ENCODE data around the gene ZMIZ1. TPM values are rescaled to one million over a fixed set of nuclear protein-coding genes. Genes with fewer than 3 reads are reported as not detected.

ZMIZ1 gene
- total RNA-seq, 1 donor from 2014 or later = 14.7 TPM

- no peak for DNase-seq (ENCODE audit: low read depth in 2 of 2)
Measured at GRCh38 chr10:79260811-79261740, 192.3 kb downstream of the ZMIZ1 start.

GRCh38 chr10:79262131-79262530 is 193.4 kb downstream of the ZMIZ1 start:
- DNase-seq (ENCODE audit: low read depth in 2 of 2) = no peak

DNA sequence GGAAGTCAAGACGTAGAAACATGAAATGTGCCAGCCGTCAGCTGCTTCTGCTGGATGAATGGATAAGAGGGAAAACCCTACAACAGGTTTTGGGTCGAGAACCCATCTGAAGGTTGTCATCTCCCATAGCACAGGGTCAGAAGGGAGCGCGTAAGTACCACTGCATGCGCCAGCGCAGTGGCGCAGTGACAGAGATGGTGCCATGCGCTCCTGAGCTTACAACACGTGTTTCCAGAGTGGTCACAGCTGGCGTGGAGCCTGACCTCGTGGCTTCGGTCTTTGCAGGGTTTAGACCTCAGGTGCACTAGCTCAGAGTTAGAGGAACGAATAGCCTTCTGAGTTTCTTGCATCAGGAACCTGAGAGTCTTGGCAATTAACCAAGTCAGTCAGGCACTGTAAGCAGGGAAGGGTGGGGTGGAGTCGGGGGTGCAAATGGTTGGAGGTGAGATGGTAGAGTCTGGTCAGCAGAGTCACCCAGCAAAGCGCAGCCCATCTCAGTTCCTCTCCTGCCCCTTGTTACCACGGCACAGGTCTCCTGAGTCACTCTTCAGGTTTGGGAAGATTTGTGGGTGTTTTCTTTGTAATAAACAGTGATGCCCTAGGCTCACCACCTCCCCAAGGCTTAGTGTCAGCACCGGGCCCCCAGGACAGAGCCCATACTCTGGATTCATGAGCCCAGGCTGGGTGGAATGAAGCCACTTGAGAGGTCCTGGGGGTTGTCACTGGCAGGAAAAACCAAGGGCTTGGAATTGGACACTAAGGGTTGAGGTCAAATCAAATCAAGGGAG is 194.4 kb downstream of the ZMIZ1 start:
- no peak for DNase-seq (ENCODE audit: low read depth in 2 of 2)

GRCh38 chr10:79263939-79264338 is 195.2 kb downstream of the ZMIZ1 start:
- DNase-seq (ENCODE audit: low read depth in 2 of 2) = no peak

DNA sequence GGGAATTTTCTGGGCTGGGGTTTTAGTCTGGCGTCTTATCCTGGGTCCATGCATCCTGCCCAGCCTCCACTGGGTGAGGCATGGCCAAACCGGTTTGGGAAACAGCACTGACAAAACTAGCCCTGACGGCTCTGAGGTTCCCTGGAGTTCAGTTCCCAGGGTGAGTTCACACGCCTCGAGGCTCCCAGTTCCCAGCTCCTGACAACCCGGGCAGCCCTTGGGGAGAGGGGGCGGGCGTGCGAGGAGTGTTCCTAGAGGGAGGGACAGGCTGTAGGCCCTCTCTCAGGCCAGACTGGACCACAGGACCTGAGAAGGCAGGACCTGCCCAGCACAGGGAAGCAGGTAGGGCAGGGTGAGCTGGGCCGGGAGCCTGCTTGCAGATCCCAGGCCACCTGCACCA is 196.2 kb downstream of the ZMIZ1 start:
- peak in 1 of 2 donors; percentile 47 for DNase-seq (ENCODE audit: low read depth in 2 of 2)

DNA sequence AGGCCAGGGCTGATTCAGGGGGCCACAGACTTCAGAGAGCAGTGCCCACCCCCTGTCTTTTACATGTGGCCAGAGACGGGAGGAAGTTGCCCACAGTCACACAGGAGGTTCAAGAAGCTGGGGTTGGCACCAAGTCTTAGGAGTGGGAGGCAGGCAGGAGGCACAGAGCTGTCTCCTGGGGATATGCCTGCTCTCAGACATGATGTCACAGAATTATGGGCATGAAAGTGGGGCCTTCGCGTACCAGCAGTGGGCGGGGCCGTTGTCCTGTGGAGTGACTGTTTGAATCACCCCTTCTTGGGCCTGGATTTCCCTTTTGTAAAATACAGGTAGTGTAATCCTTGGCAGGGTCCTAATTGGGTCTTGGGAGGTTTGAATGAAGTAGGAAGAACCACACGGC is 197.3 kb downstream of the ZMIZ1 start:
- peak in 1 of 2 donors; percentile 39 for DNase-seq (ENCODE audit: low read depth in 2 of 2)

- DNase-seq (ENCODE audit: low read depth in 2 of 2) = peak; percentile 89 to 96
Measured at GRCh38 chr10:79266543-79267312, 198.0 kb downstream of the ZMIZ1 start.

DNA sequence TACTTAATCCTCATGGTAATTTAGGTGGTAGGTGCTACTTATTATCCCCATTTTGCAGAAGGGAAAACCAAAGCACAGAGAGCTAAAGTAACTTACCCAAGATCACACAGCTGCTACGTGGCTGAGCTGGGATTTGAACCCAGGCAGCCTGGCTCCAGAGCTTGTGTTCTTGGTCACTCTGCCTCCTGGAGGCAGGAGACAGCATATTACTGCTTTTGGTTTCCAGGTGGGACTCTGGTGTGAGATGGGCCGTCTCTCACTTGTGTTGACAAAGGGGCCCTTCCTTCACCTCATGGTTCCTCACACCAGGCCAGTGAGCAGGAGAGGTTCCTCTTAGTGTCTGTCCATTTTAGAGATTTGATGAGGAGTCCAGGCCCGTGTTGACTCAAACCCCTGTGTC is 198.7 kb downstream of the ZMIZ1 start:
- DNase-seq (ENCODE audit: low read depth in 2 of 2) = no peak

DNA sequence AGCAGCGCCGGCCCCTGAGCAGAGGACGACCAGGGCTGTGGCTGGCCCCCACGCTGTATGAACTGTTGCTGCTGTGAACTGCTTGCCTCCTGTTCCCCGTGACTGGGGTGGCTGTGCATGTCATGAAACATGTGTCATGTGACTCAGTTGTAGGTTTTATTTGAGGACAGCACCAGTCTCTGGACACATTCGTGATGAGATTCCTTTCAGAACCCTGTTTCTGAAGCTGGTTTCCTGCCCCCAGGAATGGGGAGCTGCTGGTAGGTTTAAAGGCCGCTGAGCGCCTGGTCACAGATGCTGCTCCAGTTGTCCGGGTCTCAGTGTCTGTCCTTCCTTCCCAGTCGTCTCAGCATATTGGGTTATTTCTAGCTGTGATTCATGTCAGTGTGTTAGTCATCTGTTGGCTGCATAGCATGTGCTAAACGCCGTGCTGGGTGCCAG is 199.4 kb downstream of the ZMIZ1 start:
- peak in 1 of 2 donors; percentile 78 for DNase-seq (ENCODE audit: low read depth in 2 of 2)

DNA sequence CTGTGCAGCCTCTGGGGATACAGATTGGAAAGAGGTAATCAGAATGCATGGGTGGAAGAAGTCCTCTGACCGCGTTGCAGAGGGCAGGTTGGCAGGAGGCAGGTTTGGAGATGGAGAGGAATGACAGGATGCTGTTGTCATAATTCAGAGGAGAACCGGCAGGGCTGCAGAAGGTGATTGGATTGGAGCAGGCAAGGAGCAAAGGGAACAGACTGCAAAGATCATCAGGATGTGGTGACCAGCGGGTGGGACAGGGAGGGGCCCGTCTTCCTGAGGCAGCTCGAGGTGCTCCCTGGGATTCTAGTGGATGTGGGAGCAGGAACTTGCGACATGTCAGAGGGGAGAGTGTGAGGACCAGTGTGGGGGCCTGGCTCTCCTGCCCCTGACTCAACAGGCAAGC is 200.0 kb downstream of the ZMIZ1 start:
- DNase-seq (ENCODE audit: low read depth in 2 of 2) = peak in 1 of 2 donors; percentile 46

GRCh38 chr10:79269443-79269842 is 200.7 kb downstream of the ZMIZ1 start:
- DNase-seq (ENCODE audit: low read depth in 2 of 2) = no peak

DNA sequence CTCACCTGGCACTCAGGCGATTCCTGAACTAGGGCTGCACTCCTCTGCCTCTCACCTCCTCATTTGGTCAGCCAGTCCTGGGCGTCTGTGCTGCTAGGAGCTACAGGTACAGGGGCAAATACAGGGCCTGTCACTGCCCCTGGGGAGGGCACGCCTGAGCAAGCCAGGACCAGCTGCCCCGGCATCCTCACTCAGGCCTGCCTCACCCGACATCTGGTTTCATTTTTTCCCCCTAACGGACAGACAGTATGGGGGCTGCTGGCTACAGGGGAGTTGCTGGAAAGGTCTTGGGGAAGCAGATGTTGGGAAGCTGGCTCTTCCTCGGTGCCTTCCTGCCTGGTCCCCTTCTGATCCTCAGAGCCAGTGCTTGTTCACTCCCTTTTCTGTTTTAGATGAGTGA is 201.2 kb downstream of the ZMIZ1 start:
- DNase-seq (ENCODE audit: low read depth in 2 of 2) = no peak

DNA sequence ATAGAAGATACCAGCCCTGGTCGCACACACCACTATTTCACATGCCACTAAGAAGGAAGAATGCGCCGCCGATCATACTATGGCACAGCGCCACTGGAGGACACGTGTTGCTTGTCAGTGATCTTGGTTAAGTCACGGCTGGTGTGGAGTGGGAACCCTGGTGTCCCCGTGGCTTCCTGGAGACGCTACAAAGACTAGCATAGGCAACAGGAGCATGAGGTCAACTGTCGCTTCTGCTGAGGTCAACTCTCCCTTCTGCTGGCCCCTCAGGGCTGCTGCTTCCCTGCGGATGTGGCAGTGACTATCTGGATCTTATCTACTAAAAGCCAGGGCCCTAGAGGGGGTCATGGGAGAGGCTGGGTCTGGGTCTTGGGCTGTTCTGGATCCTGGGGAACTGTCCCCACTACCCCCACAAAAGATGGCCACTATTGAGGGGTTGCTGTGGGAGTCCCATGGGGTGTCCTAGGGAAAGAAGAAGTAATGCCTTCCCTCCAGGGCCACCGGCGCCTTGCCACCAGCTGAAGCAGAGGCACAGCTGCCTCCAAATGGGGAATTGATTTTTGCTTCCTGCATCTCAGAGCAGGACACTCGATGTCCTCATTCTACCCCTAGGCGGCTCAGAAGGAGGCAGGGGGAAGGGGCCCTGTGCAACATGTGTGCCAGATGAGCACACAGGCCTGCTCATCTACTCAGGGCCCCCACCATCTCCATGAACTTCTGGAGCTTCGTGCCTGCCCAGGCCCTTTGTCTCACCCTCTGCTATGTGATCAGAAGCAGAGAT is 201.9 kb downstream of the ZMIZ1 start:
- no peak for DNase-seq (ENCODE audit: low read depth in 2 of 2)

GRCh38 chr10:79272353-79272752 is 203.6 kb downstream of the ZMIZ1 start:
- no peak for DNase-seq (ENCODE audit: low read depth in 2 of 2)

DNA sequence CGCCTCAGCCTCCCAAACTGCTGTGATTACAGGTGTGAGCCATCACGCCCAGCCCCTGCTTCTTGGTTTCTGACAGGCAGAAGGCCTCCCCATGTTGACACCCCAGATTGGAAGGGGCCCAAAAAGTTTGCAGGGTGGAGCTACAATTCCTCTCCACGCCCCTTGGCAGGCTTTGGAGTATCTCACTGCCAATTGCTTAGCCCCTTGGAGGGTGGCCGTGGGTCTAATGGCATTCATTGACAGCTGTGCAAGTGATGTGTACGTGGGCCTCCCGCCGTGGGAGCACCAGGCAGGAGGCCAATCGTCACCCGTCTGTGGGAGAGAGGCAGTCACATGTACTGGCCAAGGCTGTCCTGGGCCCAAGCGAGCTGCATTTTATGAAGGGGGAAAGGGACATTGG is 204.8 kb downstream of the ZMIZ1 start:
- DNase-seq (ENCODE audit: low read depth in 2 of 2) = no peak

GRCh38 chr10:79274279-79275104 is 205.7 kb downstream of the ZMIZ1 start:
- DNase-seq (ENCODE audit: low read depth in 2 of 2) = peak in 1 of 2 donors; percentile 64

DNA sequence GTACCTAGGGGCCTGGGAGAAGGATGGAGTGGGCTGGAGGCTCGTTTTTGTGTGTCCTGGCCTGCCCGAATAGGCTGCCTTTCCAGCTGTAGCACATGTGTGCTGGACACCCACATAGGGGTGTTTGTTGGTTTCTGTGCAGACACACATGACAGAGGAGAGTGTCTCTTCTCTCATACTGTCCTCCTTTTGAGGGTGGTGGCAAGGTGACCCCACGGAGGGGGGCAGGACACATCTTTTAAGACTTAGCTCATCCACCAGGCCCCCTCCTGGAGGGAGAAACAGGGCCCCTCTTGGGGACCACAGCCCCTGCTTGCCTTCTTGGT is 206.3 kb downstream of the ZMIZ1 start:
- DNase-seq (ENCODE audit: low read depth in 2 of 2) = no peak

DNA sequence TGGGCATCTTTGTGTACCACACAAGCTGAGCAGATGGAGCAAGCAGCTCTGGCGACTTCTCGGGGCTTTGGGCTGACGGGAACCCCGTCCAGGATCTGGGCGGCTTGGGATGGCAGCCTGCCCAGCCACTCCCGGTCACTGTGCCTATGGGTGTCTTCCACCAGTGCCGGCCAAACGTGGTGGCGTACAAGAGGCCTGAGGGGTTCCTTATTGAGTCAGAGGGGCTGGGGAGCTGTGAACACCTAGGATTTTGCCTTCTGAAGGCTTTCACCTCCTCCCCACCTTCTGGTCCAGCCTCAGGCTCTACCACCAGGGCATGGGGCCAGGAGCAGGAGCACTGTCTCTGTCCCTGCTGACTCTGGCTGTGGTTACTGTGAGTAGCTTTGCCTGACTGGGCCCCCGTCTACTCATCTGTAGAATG is 206.7 kb downstream of the ZMIZ1 start:
- no peak for DNase-seq (ENCODE audit: low read depth in 2 of 2)

- DNase-seq (ENCODE audit: low read depth in 2 of 2) = no peak
Measured at GRCh38 chr10:79277579-79278269, 209.0 kb downstream of the ZMIZ1 start.

Measured in lung microvascular endothelial cell (primary cell).